ENCODE data around the gene MRGPRG. TPM values are rescaled to one million over a fixed set of nuclear protein-coding genes. Genes with fewer than 3 reads are reported as not detected.

The MRGPRG gene
- total and polyA plus RNA-seq, 7 experiments from 2014 or later = not detected

- Mint-ChIP-seq H3K36me3 (no peaks in the 10 kb centered on the region), H3K4me1 (peaks cover 0 to 1% (median 0%) of the 10 kb centered on the region in 7 donors), H3K27me3 (peaks cover 0 to 28% (median 10%) of the 10 kb centered on the region in 5 donors), H3K4me3 (no peak overlapping the region), H3K9me3 (no peaks in the 10 kb centered on the region), H3K27ac (no peak overlapping the region)
- ATAC-seq (no peak), DNase-seq (no peak)
- H3K4me3 ChIP-seq (ENCODE audit: low read length) = no peak overlapping the region
- no peaks in the 10 kb centered on the region for H3K36me3 ChIP-seq (ENCODE audit: control insufficient read depth in 2 of 3, insufficient read depth in 3 of 3, low read length in 3 of 3)
- H3K27ac ChIP-seq (ENCODE audit: low read depth, low read length) = no peak overlapping the region
- intact Hi-C loops (cut with micrococcal nuclease) = no loop called here
- H3K4me1 ChIP-seq (ENCODE audit: control insufficient read depth in 2 of 2, insufficient read depth in 2 of 2, low read length in 2 of 2) = no peaks in the 10 kb centered on the region
- no peaks in the 10 kb centered on the region for H3K27me3 ChIP-seq (ENCODE audit: control insufficient read depth in 2 of 2, insufficient read depth in 2 of 2, low read length in 2 of 2)
- POLR2A ChIA-PET = no interaction called here
- CTCF ChIA-PET = no interaction called here
- H3K9me3 ChIP-seq (ENCODE audit: control insufficient read depth in 2 of 3, low read length in 3 of 3) = no peaks in the 10 kb centered on the region
These were observed 25.3 kb upstream of the MRGPRG start for GRCh38 chr11:3243880-3244279.

- ChIA-PET CTCF (no interaction called here), POLR2A (no interaction called here)
- Mint-ChIP-seq H3K27me3 (peaks cover 0 to 18% (median 0%) of the 10 kb centered on the region in 5 donors), H3K27ac (no peak overlapping the region), H3K4me3 (no peak overlapping the region), H3K9me3 (no peaks in the 10 kb centered on the region), H3K36me3 (no peaks in the 10 kb centered on the region), H3K4me1 (no peaks in the 10 kb centered on the region)
- no peak for ATAC-seq
- Histone ChIP-seq H3K4me1 (ENCODE audit: control insufficient read depth in 2 of 2, insufficient read depth in 2 of 2, low read length in 2 of 2) (no peaks in the 10 kb centered on the region), H3K27ac (ENCODE audit: low read depth, low read length) (no peak overlapping the region), H3K4me3 (ENCODE audit: low read length) (no peak overlapping the region), H3K36me3 (ENCODE audit: control insufficient read depth in 2 of 3, insufficient read depth in 3 of 3, low read length in 3 of 3) (no peaks in the 10 kb centered on the region), H3K9me3 (ENCODE audit: control insufficient read depth in 2 of 3, low read length in 3 of 3) (no peaks in the 10 kb centered on the region), H3K27me3 (ENCODE audit: control insufficient read depth in 2 of 2, insufficient read depth in 2 of 2, low read length in 2 of 2) (no peaks in the 10 kb centered on the region)
- no peak for DNase-seq
- intact Hi-C loops (cut with micrococcal nuclease) = no loop called here
These were observed 18.5 kb upstream of the MRGPRG start for GRCh38 chr11:3237119-3237518.

GRCh38 chr11:3234846-3235245 lies 16.2 kb upstream of the MRGPRG start:
- no peaks in the 10 kb centered on the region for H3K36me3 Mint-ChIP-seq
- H3K27me3 Mint-ChIP-seq = peaks cover 0 to 14% (median 8%) of the 10 kb centered on the region in 5 donors
- no peak for ATAC-seq
- no peak overlapping the region for H3K4me3 ChIP-seq (ENCODE audit: low read length)
- CTCF ChIA-PET = no interaction called here
- POLR2A ChIA-PET = no interaction called here
- H3K27ac ChIP-seq (ENCODE audit: low read depth, low read length) = no peak overlapping the region
- no peak for DNase-seq
- H3K9me3 Mint-ChIP-seq = no peaks in the 10 kb centered on the region
- no peaks in the 10 kb centered on the region for H3K4me1 Mint-ChIP-seq
- H3K27me3 ChIP-seq (ENCODE audit: control insufficient read depth in 2 of 2, insufficient read depth in 2 of 2, low read length in 2 of 2) = no peaks in the 10 kb centered on the region
- H3K27ac Mint-ChIP-seq = no peak overlapping the region
- intact Hi-C loops (cut with micrococcal nuclease) = no loop called here
- no peaks in the 10 kb centered on the region for H3K4me1 ChIP-seq (ENCODE audit: control insufficient read depth in 2 of 2, insufficient read depth in 2 of 2, low read length in 2 of 2)
- H3K4me3 Mint-ChIP-seq = no peak overlapping the region
- H3K9me3 ChIP-seq (ENCODE audit: control insufficient read depth in 2 of 3, low read length in 3 of 3) = no peaks in the 10 kb centered on the region
- no peaks in the 10 kb centered on the region for H3K36me3 ChIP-seq (ENCODE audit: control insufficient read depth in 2 of 3, insufficient read depth in 3 of 3, low read length in 3 of 3)

DNA sequence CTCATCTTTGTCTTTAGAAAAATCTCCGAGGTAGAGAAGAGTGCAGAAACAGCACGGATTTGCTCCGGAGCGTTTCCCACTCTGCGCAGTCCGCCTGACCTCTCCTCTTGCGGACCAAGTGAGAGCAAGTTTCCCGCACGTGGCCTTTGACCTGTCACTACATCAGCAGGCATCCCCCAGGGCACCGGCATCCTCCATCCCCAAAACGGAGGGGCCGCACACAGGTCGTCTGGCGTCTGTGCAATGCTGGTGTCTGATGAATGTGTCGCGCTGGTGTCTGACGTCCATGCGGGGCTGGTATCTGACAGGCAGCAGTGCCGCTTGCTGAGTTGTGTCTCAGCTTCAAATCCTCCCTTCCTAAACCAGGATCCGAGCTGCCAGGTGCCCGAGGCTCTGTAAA lies 14.3 kb upstream of the MRGPRG start:
- Mint-ChIP-seq H3K27me3 (peaks cover 0 to 14% (median 4%) of the 10 kb centered on the region in 5 donors), H3K4me3 (no peak overlapping the region), H3K27ac (no peak overlapping the region), H3K4me1 (no peaks in the 10 kb centered on the region), H3K36me3 (no peaks in the 10 kb centered on the region), H3K9me3 (no peaks in the 10 kb centered on the region)
- Histone ChIP-seq H3K27me3 (ENCODE audit: control insufficient read depth in 2 of 2, insufficient read depth in 2 of 2, low read length in 2 of 2) (no peaks in the 10 kb centered on the region), H3K4me3 (ENCODE audit: low read length) (no peak overlapping the region), H3K36me3 (ENCODE audit: control insufficient read depth in 2 of 3, insufficient read depth in 3 of 3, low read length in 3 of 3) (no peaks in the 10 kb centered on the region), H3K4me1 (ENCODE audit: control insufficient read depth in 2 of 2, insufficient read depth in 2 of 2, low read length in 2 of 2) (no peaks in the 10 kb centered on the region), H3K27ac (ENCODE audit: low read depth, low read length) (no peak overlapping the region), H3K9me3 (ENCODE audit: control insufficient read depth in 2 of 3, low read length in 3 of 3) (no peaks in the 10 kb centered on the region)
- intact Hi-C loops (cut with micrococcal nuclease) = no loop called here
- DNase-seq = no peak
- ChIA-PET POLR2A (no interaction called here), CTCF (no interaction called here)
- no peak for ATAC-seq

DNA sequence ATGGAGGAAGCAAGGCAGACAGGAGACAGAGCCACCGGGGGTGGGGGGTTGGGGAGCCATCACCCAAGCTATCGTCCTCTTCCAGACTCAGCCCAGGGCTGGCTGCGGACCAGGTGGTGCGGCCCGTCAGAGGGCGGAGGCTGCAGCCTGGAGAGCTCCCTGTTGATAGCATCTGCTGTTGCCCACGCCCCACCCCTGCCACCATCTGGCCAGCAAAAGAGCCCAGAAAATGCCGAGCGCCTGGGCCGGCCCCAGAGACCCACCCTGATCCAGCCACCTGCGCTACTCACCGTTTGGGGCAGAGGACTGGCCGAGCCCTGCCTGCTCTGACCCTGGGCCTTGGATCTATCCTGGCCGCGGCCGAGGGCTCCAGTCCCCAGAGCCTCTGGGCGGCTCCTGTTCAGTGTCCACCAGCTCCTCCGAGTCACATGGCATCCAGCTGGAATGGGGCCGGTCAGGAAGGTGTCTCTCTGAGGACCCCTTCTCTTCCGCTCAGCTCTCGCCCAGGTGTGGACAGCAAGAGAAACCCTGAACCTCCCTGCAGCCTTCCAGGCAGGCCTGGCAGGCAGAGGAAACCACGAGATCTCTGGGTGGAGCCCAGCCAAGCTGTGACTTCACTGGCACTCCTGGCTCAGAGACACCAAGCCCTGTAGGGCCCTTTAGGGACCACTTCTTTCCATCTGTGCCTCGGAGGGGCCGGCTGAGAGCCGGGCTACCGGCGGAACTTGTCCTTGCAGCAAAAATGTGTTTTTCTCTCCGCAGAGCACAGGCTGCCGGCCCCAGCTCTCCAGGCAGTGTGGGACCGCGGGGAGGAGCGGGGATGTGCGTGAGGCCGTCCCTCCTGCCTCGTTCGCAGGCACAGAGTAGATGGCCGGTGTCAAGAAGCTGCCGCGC lies 13.5 kb upstream of the MRGPRG start, which contains the start of gene MRGPRE:
MRGPRE (minus strand) TSS at position 567 of the 894 bp plus-strand sequence. CDS start 3,618 bp downstream, outside the sequence.
- peaks cover 0 to 14% (median 4%) of the 10 kb centered on the region in 5 donors for H3K27me3 Mint-ChIP-seq
- H3K4me1 Mint-ChIP-seq = no peaks in the 10 kb centered on the region
- H3K27me3 ChIP-seq (ENCODE audit: control insufficient read depth in 2 of 2, insufficient read depth in 2 of 2, low read length in 2 of 2) = no peaks in the 10 kb centered on the region
- H3K36me3 Mint-ChIP-seq = no peaks in the 10 kb centered on the region
- no peaks in the 10 kb centered on the region for H3K36me3 ChIP-seq (ENCODE audit: control insufficient read depth in 2 of 3, insufficient read depth in 3 of 3, low read length in 3 of 3)
- POLR2A ChIA-PET = no interaction called here
- H3K4me1 ChIP-seq (ENCODE audit: control insufficient read depth in 2 of 2, insufficient read depth in 2 of 2, low read length in 2 of 2) = no peaks in the 10 kb centered on the region
- ATAC-seq = no peak
- DNase-seq = no peak
- H3K4me3 Mint-ChIP-seq = no peak within 1 kb of the TSS
- H3K9me3 Mint-ChIP-seq = no peaks in the 10 kb centered on the region
- intact Hi-C loops (cut with micrococcal nuclease) = no loop called here
- no peak within 1 kb of the TSS for H3K4me3 ChIP-seq (ENCODE audit: low read length)
- H3K9me3 ChIP-seq (ENCODE audit: control insufficient read depth in 2 of 3, low read length in 3 of 3) = no peaks in the 10 kb centered on the region
- CTCF ChIA-PET = no interaction called here
- no peak within 1 kb of the TSS for H3K27ac Mint-ChIP-seq
- no peak within 1 kb of the TSS for H3K27ac ChIP-seq (ENCODE audit: low read depth, low read length)

GRCh38 chr11:3231550-3231850 lies 12.9 kb upstream of the MRGPRG start:
- Mint-ChIP-seq H3K9me3 (no peaks in the 10 kb centered on the region), H3K4me3 (no peak overlapping the region), H3K27ac (no peak overlapping the region), H3K36me3 (no peaks in the 10 kb centered on the region), H3K4me1 (no peaks in the 10 kb centered on the region), H3K27me3 (peaks cover 0 to 10% (median 4%) of the 10 kb centered on the region in 5 donors)
- no peaks in the 10 kb centered on the region for H3K9me3 ChIP-seq (ENCODE audit: control insufficient read depth in 2 of 3, low read length in 3 of 3)
- H3K27me3 ChIP-seq (ENCODE audit: control insufficient read depth in 2 of 2, insufficient read depth in 2 of 2, low read length in 2 of 2) = no peaks in the 10 kb centered on the region
- no peak overlapping the region for H3K4me3 ChIP-seq (ENCODE audit: low read length)
- H3K4me1 ChIP-seq (ENCODE audit: control insufficient read depth in 2 of 2, insufficient read depth in 2 of 2, low read length in 2 of 2) = no peaks in the 10 kb centered on the region
- ATAC-seq (no peak), DNase-seq (no peak)
- POLR2A ChIA-PET = no interaction called here
- H3K36me3 ChIP-seq (ENCODE audit: control insufficient read depth in 2 of 3, insufficient read depth in 3 of 3, low read length in 3 of 3) = no peaks in the 10 kb centered on the region
- intact Hi-C loops (cut with micrococcal nuclease) = no loop called here
- no peak overlapping the region for H3K27ac ChIP-seq (ENCODE audit: low read depth, low read length)
- CTCF ChIA-PET = no interaction called here
